ENCODE measurements around the gene MMUT.
"Not testable (repeated sequence)": the region's sequence is repeated elsewhere in the genome, so short reads cannot be mapped to it uniquely, and the experiment has no call there.

The MMUT gene

GRCh38 chr6:49406250-49406970 lies 56.6 kb downstream of the MMUT start:
- no peaks in the 10 kb centered on the region for H3K79me2 ChIP-seq (ENCODE audit: insufficient read depth, low read depth)
- TF ChIP-seq CTCF (conservative IDR thresholded peaks at IDR 0.05; ENCODE audit: low read depth, low read length) = no peak
- no peaks in the 10 kb centered on the region for H3K27me3 ChIP-seq (ENCODE audit: insufficient read depth, low read depth)
- no peak overlapping the region for H3K4me2 ChIP-seq
- no peaks in the 10 kb centered on the region for H3K4me1 ChIP-seq (ENCODE audit: low read depth, poor library complexity, severe bottlenecking)
- H3K9ac ChIP-seq = no peak overlapping the region
- no peaks in the 10 kb centered on the region for H4K20me1 ChIP-seq (ENCODE audit: insufficient read depth)
- no peak overlapping the region for H2AFZ ChIP-seq (ENCODE audit: low read depth)
- no peak overlapping the region for H3K27ac ChIP-seq
- no peak overlapping the region for H3K4me3 ChIP-seq (IDR thresholded peaks at IDR 0.05; ENCODE audit: insufficient read depth, low read depth, low read length)
- no peaks in the 10 kb centered on the region for H3K36me3 ChIP-seq (ENCODE audit: insufficient read depth)

GRCh38 chr6:49401063-49401462 lies 62.0 kb downstream of the MMUT start:
- H3K9ac ChIP-seq = no peak overlapping the region
- H3K36me3 ChIP-seq (ENCODE audit: insufficient read depth) = no peaks in the 10 kb centered on the region
- no peak overlapping the region for H3K27ac ChIP-seq
- no peaks in the 10 kb centered on the region for H4K20me1 ChIP-seq (ENCODE audit: insufficient read depth)
- H2AFZ ChIP-seq (ENCODE audit: low read depth) = no peak overlapping the region
- no peaks in the 10 kb centered on the region for H3K4me1 ChIP-seq (ENCODE audit: low read depth, poor library complexity, severe bottlenecking)
- H3K4me3 ChIP-seq (IDR thresholded peaks at IDR 0.05; ENCODE audit: insufficient read depth, low read depth, low read length) = no peak overlapping the region
- no peak overlapping the region for H3K4me2 ChIP-seq
- no peaks in the 10 kb centered on the region for H3K79me2 ChIP-seq (ENCODE audit: insufficient read depth, low read depth)
- H3K27me3 ChIP-seq (ENCODE audit: insufficient read depth, low read depth) = no peaks in the 10 kb centered on the region
- TF ChIP-seq CTCF (conservative IDR thresholded peaks at IDR 0.05; ENCODE audit: low read depth, low read length) = no peak

GRCh38 chr6:49386667-49387508 lies 76.2 kb downstream of the MMUT start:
- not testable (repeated sequence) for H3K9ac ChIP-seq; H3K27me3 ChIP-seq (ENCODE audit: insufficient read depth, low read depth); H3K36me3 ChIP-seq (ENCODE audit: insufficient read depth); H3K4me1 ChIP-seq (ENCODE audit: low read depth, poor library complexity, severe bottlenecking); H3K27ac ChIP-seq; H3K79me2 ChIP-seq (ENCODE audit: insufficient read depth, low read depth); H4K20me1 ChIP-seq (ENCODE audit: insufficient read depth); H2AFZ ChIP-seq (ENCODE audit: low read depth); H3K4me2 ChIP-seq; H3K4me3 ChIP-seq (IDR thresholded peaks at IDR 0.05; ENCODE audit: insufficient read depth, low read depth, low read length)

GRCh38 chr6:49384904-49385303 lies 78.1 kb downstream of the MMUT start:
- TF ChIP-seq CTCF (conservative IDR thresholded peaks at IDR 0.05; ENCODE audit: low read depth, low read length) = no peak
- Histone ChIP-seq H3K4me2 (no peak overlapping the region), H3K27ac (no peak overlapping the region)

More at GRCh38 chr6:49384904-49385303, 78.1 kb downstream of the MMUT start:
- Histone ChIP-seq H3K79me2 (ENCODE audit: insufficient read depth, low read depth) (no peaks in the 10 kb centered on the region), H3K36me3 (ENCODE audit: insufficient read depth) (no peaks in the 10 kb centered on the region), H3K4me1 (ENCODE audit: low read depth, poor library complexity, severe bottlenecking) (no peaks in the 10 kb centered on the region), H3K27me3 (ENCODE audit: insufficient read depth, low read depth) (no peaks in the 10 kb centered on the region), H4K20me1 (ENCODE audit: insufficient read depth) (no peaks in the 10 kb centered on the region), H3K9ac (no peak overlapping the region), H3K4me3 (IDR thresholded peaks at IDR 0.05; ENCODE audit: insufficient read depth, low read depth, low read length) (no peak overlapping the region), H2AFZ (ENCODE audit: low read depth) (no peak overlapping the region)
